Lower leg skin (tissue), 4 donors: Measurements from ENCODE around the gene AMPD3. TPM values are rescaled to one million over a fixed set of nuclear protein-coding genes. Genes with fewer than 3 reads are reported as not detected.

Experiments
- DNase-seq, 2 donors: peaks; one replicate each; pipeline ENCODE4 v3.0.0-alpha.2; 2019; ENCODE audit warnings: low spot score in 2 of 2
- H3K4me3 ChIP-seq: fragments of 200-600 bp; sonication (generic); 2 replicates; pipeline ENCODE4 v1.5.1; 2017; ENCODE audit warnings: mild to moderate bottlenecking, low read depth; ENCODE audit not compliant: poor library complexity, severe bottlenecking
- POLR2A ChIP-seq, 2 donors: fragments of 450-650 bp; IDR thresholded peaks; one replicate each; pipeline ENCODE4 v1.6.1; 2016 to 2017; ENCODE audit warnings: antibody characterized with exemption in 2 of 2, mild to moderate bottlenecking in 1 of 2, moderate library complexity in 1 of 2
- WGBS, 2 donors: methylation state at CpG; one replicate each; pipeline ENCODE4 v1.1.5; 2018; 5-methylcytosine and 5-hydroxymethylcytosine counted together
- intact Hi-C: fragments of 100-400 bp; cut with DNase I; formaldehyde crosslinking; loops from one replicate; pipeline ENCODE4 v1.15.0; 2023; ENCODE audit warnings: low total_unique reads
- total RNA-seq, 4 donors: library from RNA; depleted of rRNA; stranded (reverse); fragments of >200 nt; gene quantifications; one replicate each; pipeline ENCODE4 v1.1.0, GENCODE V29; 2016
- TF ChIP-seq, protein P1 (sequence below), 3 donors: fragments of 450-650 bp; IDR thresholded peaks; one replicate each; pipeline ENCODE4 v1.5.1; 2016; ENCODE audit warnings: antibody characterized with exemption in 3 of 3, mild to moderate bottlenecking in 3 of 3, moderate library complexity in 2 of 3

Gene AMPD3
- total RNA-seq, 4 donors from 2014 or later = 30.2 to 43.3 (median 32.6) TPM

DNA sequence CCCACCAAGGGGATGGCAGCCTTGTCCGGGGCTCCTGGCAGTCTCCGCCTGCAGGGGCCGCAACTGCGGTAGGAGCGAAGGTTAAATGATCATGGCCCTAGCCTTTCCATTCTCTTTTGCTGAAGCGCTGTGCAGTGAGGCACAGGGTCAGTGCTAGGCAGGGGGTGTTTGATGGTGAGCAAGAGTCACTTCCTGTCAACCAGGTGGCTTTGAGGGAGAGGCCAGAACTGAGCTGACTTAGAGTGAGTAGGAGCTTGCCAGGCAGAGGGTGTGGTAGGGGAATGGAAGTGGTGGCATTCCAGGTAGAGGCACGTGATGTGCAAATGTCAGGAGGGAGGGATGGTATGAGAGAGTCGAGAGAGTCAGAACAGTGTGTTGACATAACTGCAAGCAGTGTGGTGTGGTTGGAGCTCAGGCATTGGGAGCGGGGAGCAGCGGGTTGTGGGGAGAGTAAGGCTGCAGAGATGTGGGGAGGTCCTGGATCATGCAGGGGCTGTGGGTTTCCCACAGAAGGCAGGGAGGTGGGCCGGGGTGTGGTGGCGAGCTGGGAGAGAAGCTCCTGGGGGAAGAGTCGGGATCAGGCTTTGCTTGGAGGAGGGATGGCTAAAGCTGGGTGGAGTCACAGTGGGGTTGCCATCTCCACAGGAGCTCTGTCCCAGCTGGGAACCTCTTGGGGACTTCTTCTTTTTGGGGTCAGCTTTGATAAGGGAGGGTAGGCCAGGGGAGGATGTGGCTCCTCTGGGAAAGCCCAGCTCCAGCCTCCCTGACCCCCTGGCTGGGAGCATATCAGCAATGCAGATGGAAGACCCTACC lies 33.3 kb downstream of the AMPD3 start:
- peak; percentile 79 to 81 for DNase-seq
- intact Hi-C loops = no loop called here
- no peak overlapping the region for H3K4me3 ChIP-seq
- TF ChIP-seq, protein P1, sequence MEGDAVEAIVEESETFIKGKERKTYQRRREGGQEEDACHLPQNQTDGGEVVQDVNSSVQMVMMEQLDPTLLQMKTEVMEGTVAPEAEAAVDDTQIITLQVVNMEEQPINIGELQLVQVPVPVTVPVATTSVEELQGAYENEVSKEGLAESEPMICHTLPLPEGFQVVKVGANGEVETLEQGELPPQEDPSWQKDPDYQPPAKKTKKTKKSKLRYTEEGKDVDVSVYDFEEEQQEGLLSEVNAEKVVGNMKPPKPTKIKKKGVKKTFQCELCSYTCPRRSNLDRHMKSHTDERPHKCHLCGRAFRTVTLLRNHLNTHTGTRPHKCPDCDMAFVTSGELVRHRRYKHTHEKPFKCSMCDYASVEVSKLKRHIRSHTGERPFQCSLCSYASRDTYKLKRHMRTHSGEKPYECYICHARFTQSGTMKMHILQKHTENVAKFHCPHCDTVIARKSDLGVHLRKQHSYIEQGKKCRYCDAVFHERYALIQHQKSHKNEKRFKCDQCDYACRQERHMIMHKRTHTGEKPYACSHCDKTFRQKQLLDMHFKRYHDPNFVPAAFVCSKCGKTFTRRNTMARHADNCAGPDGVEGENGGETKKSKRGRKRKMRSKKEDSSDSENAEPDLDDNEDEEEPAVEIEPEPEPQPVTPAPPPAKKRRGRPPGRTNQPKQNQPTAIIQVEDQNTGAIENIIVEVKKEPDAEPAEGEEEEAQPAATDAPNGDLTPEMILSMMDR (IDR thresholded peaks at IDR 0.05) = no peak
- no peak for TF ChIP-seq POLR2A (IDR thresholded peaks at IDR 0.05)
- WGBS, 2 donors = 52 to 63% methylated on average over 13 of the region's 13 CpGs

DNA sequence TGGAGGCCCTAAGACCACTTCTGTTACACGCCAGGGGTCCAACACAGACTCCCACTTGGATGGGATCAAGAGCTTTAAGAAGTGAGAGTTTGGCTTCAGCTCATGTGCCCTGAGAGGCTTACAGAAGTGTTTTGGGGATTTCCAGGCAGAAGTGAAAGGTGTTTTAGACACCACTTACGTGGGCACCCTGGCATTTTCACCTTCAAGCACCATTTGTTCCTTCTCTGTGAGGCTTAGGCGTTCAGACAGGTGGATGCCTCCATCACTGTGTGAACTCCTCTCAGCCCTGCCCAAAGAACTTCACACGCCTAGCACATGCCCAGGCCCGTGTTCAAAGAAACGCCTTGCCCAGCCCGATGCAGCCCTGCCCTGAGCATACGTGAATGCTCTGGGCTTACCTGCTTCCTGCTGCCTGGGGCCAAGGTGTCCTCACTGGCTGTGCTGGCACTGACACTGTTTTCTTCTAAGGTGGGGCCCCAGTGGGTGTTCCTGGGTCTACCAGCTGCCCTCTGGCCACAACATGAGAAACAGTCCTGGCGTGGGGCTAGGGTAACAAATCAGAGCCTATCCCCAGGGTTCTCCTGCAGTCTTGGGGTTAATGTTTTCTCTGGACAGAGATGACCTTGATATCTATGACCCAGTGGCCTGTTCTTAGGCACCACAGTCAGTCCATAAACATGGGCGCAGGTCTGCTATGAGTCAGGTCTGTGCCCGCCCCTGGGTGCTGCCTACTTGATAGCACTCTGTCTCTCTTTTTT lies 34.0 kb downstream of the AMPD3 start:
- DNase-seq = peak; percentile 81 to 90
- intact Hi-C loops = no loop called here
- 58 to 65% methylated on average over 11 of the region's 11 CpGs for WGBS, 2 donors
- H3K4me3 ChIP-seq = no peak overlapping the region
- TF ChIP-seq POLR2A (IDR thresholded peaks at IDR 0.05) = no peak
- TF ChIP-seq, protein P1 (IDR thresholded peaks at IDR 0.05) = no peak

DNA sequence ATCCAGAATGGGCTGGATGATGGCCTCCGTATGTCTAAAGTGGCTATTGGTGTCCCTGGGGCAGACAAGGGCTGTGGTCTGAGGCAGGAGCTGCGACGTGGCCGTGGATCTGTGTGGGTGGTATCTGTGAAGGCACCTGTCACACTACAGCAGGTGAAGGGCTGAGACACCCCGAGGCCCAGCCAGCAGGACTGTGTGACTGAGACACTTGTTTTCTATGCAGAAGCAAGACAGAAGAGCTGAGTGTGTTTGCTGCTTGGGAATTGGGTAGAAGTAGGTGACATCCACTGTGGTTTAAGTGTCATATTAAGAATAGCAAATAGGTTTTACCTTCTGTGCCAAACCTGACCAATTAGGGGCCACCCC lies 35.0 kb downstream of the AMPD3 start:
- WGBS, 2 donors = 68 to 75% methylated on average over 4 to 5 of the region's 5 CpGs
- intact Hi-C loops = no loop called here
- H3K4me3 ChIP-seq = no peak overlapping the region
- no peak for TF ChIP-seq POLR2A (IDR thresholded peaks at IDR 0.05)
- TF ChIP-seq, protein P1 (IDR thresholded peaks at IDR 0.05) = no peak
- DNase-seq = peak; percentile 17 to 81

DNA sequence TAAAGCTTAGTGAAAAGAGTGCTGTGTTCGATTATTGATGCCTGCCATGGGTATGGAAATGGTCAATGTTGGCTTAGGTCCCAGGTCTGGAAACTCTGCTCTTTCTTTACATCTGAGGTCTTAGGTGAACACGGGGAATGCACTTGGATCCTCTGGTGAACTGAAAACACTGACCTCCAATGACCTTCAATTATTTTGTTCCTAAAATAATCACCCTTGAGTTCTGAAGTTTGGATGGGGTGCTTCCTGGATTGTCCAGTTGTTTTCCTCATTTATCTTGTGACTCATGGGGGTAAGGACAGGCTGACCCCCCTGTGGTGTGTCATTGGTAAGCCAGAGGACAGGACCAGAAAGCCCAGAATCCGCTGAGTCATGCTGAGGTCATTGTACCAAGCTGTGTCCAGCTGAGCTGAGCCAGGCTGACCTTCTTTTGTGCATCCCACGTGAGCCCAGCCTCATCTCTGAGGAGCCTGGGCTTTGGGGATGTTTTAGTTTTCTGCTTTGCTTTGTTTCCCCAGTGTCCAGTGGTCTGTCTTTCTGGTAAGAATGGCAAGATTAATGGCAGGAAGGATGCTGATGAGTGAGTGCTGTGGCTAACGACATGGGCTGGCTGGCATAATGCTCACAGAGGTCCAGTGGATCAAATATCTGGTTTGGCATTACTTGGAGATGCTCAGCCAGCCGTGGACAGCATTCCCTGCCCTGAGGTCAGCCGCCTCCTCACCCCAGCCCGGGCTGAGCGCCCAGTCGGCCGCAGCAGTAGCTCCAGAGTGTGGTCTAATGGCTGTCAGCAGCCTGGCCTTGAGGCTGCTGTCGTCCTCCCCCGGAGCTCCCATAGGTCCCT lies 35.6 kb downstream of the AMPD3 start:
- peak; percentile 78 to 87 for DNase-seq
- TF ChIP-seq, protein P1 (IDR thresholded peaks at IDR 0.05) = no peak
- no peak for TF ChIP-seq POLR2A (IDR thresholded peaks at IDR 0.05)
- intact Hi-C loops = no loop called here
- 56 to 63% methylated on average over 13 of the region's 13 CpGs for WGBS, 2 donors
- H3K4me3 ChIP-seq = no peak overlapping the region

DNA sequence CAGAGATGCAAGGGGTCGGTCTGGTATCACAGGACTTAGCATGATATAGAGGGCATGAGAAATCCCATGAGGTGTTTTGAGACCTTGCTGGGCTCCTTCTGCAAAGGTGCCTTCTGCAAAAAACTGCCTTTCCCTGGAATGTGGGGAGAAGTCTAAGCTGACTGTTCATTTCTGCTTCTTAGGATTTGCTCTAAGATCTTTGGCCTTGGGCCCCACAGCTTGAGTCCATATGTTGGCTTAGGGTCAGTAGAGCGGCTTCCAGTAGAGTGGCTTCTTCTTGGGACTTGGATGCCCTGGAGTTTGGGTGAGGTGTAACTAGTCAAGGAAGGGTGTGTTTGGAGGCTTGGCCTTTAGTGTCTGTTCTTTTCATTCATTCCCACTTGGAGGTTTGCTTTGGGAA lies 37.0 kb downstream of the AMPD3 start:
- 77 to 85% methylated on average over 2 of the region's 2 CpGs for WGBS, 2 donors
- no peak overlapping the region for H3K4me3 ChIP-seq
- TF ChIP-seq, protein P1 (IDR thresholded peaks at IDR 0.05) = no peak
- no peak for TF ChIP-seq POLR2A (IDR thresholded peaks at IDR 0.05)
- intact Hi-C loops = no loop called here
- DNase-seq = peak in 1 of 2 donors; percentile 54
